ENCODE results near the gene MAPK10.

MAPK10 gene

DNA sequence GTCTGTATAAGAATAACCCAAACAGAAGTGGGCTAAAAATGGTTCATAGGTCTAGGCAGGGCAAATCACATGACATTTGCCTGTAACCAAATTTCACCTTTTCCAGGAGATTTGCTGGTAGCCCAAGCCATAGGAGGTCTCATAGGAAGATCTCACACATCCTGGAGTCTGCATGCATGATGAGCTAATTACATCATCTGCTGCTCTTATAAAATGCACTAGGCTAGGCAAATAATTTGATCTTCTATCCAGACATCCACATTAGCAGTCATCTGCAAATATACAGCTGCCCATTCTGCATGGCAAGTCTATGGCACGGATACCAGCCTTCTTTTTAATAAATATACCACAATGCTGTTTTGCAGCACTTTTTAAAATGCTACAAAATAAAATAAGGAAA lies 87.2 kb downstream of the MAPK10 start:
- peak; percentile 87 for FAIRE-seq

DNA sequence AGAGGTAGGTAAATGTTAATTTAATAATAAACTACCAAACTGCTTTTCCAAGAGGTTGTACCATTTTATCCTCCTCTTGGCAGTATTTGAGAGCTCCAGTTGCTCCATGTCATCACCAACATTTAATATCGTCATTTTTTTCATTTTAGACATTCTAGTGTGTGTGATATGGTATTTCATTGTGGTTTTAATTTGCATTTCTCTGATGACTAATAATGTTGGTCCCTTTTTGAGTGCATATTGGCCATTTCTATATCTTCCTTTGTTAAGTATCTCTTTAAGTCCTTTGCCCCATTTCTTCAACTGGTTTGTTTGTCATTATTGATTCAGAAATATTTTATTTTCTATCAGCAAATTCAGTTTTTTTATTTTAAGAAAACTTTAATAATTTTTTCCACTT lies 88.8 kb downstream of the MAPK10 start:
- peak; percentile 58 for FAIRE-seq

DNA sequence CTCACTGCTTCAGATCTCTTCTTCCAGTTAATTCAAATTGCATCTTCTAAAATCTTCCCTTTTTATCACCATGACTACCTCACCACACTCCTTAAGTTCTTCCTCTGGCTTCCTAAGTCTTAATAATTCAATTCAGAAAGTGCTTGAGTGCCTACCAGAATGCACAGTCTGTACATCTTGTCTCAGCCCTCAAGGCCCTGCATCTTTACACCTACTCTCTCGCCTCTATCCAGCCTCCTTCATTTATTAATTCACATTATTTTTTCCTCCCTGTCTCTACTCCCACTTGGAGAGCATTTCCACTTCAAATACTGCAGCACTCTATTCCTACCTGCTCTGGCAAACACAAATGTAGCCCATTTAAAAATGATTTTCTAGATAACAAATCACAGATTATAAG lies 90.5 kb downstream of the MAPK10 start:
- FAIRE-seq = no peak

DNA sequence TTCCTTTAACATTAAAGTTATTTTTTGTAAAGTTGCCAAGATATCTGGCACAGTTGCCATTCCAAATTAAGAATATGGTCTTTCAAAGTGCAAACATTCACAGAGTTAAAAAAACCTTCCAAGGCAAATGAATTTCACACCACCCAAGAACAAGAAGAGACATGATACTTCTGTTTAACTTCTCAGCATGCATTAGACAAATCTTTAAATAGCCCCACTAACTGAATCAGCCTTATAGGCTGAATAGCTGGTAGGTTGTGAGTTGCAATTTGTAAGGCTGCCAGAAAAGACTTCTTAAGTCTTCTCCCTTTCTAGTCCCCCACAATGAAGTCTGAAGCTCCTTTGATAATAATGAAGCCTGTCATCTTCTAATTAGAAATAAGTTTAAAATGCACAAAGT lies 95.6 kb downstream of the MAPK10 start:
- no peak for FAIRE-seq

DNA sequence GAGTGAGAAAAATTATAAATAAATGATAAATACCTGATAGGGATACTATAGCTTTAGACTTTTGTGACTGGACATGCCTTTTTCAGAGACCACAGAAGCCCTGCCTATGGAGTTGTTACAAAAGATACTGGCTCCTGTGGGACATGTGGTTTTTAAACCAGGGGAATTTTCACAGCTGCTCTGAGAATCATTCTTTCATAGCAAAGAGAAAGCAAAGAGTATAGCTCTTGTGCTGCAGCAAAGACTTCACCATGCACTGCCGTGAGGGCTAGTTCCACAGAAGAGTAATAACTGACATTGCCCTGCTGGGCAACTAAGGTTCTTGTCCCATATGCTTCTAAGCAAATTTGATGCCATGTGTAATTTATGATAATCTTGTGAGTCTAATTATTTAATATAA lies 98.2 kb downstream of the MAPK10 start:
- FAIRE-seq = no peak

DNA sequence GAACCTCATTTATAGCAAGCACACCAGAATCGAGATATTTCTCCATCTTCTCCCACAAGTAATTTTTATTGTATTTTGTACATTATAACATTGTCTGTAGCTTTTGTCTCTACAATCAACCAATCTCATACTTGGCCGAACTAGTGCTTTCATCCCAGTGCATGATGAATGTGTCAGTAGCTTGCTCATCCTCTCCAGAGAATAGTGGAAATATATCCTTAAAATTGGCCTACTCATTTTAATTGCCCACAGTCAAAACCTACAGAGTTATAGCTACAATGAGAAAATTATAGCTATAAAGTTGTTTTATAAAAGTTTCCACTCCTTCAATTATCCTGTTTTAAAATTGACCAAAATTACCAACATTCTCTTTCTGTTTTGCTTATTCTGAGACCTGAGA lies 103.8 kb downstream of the MAPK10 start:
- FAIRE-seq = no peak

DNA sequence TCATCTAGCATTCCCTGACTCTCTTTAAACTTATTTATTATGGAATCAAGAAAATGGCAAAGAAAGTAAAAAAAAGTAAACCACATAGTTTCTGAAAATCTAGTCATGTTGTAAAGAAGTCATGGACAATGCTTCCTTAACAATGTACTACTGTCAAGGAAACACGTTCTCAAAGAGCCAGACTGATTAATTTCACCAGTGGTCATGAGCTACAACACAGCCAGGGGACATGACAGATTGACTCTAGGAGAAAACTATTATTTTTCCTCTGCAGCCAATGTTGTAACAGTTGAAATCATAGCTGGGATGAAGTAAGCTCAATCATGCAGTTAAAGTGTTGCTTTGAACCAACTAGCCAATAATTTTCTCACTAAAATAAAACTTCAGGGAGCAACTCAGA lies 109.2 kb downstream of the MAPK10 start:
- no peak for FAIRE-seq

DNA sequence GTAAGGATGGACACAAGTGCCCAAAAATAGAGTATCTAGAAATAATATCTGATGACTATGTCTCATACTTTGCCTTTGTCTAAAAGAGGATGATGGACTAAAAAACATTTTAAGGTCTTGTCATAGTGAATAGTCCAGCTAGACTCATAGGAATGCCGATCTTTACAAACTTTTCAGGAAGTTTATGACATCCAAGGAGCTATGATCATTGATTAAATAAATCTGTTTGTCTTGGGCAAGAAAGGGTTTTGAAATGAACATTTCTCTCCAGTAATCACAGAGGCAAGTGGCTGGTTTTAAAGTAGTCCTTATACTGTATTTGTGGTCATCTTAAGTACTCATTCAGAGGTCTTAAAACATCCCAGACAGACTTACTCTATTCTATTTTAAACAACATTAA lies 109.8 kb downstream of the MAPK10 start:
- FAIRE-seq = no peak

DNA sequence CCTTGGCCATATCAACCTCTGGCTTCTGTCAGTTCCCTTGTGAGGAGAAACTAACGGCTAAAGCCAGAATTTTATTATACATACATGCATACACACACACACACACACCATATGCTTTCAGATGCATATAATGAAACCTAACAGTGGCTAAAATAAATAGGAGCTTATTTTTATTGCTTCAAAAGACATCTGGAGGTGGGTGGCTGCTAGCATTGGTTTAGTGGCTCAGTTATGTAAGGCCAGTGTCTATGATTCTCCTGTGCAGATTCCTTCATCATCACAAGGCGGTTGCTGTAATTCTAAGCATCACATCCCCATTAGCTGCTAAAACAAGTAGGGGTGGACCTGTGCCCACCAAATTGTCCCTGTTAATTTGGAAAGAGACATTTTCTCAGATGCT lies 110.8 kb downstream of the MAPK10 start:
- FAIRE-seq = no peak

DNA sequence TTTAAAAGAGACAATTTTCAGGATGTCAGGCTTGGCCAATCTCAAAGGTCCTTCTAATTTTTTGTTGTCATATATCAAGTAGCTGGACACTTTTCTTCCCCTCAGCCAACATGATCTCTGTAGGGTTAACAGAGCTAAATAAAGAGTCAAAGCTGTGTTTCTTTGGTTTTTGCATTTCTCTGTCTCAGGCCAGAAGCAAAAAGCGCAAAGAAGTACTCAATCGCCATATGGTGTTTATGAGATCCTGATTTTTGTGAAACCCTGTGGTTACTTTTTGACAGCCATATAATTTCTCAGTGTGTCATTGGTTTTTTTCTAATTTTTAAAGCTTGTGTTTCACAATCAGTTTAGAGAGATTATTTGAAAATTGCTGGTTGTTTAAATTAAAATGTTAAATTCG lies 111.9 kb downstream of the MAPK10 start:
- no peak for FAIRE-seq

DNA sequence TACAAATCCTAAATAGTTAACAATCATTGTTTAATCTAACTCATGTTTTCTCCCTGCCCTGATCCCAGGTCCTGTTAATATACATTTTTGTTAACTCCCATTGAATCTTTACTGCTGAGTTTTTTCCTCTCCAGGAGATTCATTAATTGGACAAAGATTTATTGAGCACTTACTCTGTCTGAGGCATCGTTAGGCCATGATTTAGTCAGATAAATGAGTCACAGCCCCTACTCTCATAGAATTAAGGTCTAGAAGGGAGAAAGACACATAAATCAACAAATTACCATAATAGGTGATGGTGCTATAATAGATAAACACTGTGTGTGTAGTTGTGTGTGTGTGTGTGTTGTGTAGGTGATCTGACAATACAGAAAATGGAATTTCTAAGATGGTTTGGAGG lies 112.5 kb downstream of the MAPK10 start:
- no peak for FAIRE-seq

DNA sequence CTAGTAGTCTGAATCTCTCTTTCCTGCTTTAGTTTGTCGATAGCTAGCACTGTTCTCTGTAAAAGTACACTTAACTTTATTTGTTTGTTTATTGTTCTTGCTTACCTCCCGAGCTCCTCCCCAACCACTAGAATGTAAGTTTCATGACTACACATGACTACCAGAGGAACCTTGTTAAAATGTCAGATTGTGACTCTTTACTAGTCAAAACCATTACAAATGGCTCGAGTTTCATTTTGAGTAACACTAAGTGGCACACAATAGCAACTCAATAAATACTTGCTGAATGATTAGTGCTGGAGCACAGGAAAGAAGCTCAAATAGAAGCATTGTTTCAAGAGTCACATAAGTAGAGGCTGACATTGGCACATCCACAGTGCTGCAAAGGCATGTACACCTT lies 116.1 kb downstream of the MAPK10 start:
- FAIRE-seq = no peak

DNA sequence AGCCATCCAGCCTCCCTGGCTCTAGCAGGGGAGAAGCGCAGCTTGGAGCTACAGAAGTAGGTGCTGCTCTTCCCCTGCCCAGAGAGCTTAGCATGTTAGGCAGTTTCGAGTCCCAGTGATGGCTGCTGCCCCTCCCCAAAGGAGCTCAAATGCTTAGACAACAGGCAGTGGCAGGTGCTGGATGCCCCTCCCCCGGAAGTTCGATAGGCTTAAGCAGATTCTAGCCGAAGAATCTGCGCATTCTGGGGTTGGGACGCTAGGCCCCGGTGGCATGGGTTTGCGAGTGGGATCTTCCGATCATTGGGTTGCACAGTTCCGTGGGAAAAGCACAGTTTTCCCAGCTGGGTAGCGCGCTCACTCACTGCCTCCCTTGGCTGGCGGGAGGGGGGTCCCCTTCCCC lies 117.2 kb downstream of the MAPK10 start:
- FAIRE-seq = no peak

DNA sequence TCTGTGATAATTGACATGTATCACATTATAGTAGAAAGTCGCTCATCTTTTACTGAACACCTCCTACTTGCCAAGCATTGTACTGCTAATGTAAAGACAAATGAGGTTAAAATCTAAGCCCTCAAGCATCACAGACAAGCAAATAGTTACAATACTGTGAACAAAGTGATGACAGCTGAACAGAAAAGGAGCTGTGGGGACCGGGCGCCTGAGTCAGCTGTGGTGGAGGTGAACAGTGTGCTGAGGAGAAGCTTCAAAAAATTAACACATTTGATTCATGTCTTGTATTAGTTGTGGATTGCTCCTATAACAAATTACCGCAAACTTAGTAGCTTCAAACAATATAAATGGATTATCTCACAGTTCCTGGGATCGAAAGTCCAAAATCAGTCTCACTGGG lies 124.3 kb downstream of the MAPK10 start:
- no peak for FAIRE-seq

DNA sequence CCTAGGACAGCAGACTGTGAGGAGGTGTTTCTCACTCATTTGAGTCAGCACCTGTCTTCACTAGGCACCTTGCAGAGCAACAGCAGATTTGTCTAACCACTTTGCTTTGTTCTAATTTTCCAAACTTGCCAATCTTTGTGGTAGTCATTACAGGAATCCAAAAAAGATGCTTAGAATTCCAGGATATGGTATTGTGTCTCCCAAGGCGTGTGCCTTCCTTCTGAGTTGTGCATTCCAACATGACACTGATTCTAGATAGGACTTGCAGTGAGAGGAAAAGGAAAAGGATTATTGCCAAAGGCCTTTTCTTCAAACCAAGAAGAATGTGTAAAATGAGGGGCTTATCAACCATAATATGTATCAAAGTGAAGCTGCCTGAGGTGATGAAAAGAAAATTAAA lies 126.2 kb downstream of the MAPK10 start:
- no peak for FAIRE-seq

DNA sequence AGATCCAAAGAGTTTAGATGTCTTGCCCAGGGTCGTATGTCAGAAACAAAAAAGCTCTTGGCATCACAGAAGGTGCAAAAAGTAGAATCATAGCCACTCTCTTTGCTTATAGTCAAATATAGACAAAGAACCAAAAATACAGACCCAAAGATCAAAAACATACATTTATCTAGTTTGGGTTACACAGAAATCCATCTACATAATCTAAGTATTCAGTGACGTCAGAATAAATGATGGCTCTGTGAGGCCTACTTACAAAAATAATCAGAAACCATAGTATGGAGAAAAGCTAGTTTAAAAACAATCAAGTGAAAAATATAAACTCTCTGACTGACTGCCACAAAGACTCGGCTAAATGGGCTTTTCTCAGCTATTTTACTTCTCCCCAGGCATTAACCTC lies 126.8 kb downstream of the MAPK10 start:
- FAIRE-seq = no peak

DNA sequence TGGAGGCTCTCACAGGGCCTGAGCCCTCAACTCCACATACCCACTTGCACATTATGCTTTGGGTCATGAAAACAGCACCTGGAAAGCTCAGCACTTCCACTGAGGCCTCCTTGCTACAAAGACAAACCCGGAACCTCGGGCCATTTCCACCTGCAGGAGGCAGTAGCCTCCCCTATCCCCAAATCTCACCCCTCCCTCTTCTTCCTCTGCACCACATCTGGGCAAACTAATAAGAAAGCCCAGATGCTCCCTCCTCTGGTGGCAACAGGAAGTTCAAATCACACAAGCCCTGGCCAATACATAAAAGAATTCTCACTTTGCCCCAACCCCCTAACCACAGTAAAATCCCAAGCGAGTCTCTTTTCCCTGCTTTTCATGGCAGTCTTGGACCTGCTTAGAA lies 136.4 kb downstream of the MAPK10 start:
- no peak for FAIRE-seq

DNA sequence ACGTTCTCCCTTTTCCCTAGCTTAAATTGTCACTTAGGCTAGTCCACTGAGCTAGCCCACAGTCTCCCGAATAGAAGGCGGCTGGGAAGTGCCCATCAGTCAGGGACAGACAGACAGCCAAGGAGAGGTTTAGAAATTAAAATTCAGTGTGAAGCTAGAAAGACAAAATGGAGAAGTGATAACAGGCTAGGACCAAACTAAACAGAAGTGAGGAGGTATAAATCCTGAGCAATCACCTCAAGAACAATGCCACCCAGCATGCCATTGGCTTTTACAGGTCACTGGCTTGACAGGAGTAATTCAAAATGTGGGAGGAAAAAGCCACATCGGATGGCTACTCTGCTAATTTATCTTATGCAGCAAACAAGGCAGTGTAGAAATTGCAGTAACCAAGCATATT lies 138.9 kb downstream of the MAPK10 start:
- FAIRE-seq = no peak

DNA sequence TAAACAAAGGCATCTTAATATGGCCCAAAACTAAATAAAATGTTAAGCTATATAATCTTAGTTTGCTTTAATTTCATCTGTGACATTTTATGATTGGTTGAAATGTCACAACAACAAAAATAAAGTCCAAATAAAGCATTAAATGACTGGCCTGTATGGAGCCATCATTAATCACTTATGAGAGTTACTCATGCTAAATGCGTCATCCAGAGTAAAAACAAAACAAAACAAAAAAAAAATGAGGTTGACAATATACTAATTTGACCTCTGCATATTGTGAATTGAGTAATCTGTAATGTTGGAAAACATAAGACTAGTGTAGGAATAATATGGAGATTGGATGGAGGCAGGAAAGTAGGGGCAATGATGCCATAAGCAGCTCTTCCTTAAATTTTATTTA lies 139.7 kb downstream of the MAPK10 start:
- peak; percentile 83 for FAIRE-seq

DNA sequence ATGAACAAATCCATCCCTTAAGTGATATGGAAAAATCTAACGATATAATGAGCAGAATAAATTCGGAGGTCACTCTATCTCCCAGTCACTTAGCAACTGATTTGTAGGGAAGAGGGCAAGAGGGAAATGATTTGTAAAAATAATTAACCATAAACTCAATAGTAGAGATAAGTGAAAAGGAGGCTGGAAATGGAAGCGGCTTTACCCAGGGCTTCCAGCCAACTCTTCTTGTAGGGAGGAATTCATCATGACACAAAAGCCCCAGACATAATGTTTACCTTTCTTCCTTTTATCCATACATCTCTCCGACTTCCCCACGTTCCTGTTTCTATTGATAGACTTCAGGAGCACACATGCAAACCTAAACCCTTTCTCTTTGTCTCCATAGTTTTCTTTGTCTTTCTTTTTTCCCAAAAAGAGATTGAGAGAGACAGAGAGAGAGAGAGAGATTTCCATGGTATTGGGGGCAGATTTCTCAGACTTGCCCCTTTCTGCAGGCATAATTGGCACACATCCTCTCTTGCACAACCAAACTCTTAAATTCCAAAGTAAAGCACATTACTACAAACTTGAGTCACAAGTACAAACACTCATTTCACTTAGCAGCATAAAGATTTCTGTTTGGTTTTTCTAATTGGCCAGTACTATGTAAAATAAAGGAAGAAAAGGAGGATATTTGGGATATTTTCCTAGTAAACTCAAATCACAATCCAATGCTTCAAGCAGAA lies 140.9 kb downstream of the MAPK10 start:
- FAIRE-seq = peak; percentile 96

DNA sequence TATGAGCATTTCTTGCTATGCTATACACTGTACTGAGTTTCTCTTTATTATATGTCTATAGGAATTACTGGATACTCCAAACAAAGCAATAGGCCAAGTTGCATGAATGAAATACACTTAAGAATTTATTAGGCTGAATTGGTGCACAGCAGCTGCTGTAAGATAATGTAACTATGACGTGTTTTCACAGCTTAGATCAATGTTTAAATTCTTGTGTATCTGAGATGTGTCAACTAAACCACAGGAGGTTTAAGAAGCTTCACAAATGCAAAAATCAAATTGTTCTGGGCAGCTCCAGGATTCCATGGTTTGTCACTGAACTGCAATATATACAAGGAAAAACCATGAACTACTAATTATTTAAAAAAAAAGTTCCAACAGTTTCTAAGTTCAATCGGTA lies 156.7 kb downstream of the MAPK10 start:
- no peak for FAIRE-seq

DNA sequence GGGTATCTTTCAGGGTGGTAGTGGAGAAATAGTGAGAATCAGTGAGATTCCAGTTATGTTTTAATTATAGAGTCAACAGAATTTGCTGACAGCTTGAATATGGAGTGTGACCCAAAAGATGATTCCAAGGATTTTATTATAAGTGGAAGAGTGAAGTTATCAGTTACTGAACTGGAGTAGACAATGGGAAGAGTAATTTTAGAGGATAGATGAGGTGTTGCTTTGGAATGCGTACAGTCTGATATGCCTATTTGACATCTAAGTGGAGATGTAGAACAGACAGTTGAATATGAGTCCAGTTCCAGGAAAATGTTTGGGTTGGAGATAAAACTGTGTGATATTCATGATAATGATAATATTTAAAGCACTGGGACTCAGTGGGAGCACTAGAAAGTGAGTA lies 174.2 kb downstream of the MAPK10 start:
- FAIRE-seq = no peak

DNA sequence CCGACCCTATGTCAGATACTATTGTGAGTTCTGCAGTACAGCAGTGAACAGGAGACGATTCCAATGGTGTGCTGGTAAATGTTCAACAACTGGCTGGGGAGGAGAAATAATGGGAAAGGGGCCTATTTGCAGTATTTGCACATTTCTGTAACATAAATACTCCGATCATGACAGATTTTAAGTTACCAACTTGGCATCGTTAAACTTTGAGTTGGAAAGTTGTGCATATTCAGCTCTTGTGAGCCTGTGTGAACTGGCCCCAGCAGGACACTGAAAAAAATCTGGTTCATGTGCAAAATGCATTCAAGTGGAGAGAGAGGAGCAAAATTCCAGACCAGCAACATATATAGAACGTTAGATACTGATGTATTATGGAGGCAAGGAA lies 175.0 kb downstream of the MAPK10 start:
- FAIRE-seq = no peak

DNA sequence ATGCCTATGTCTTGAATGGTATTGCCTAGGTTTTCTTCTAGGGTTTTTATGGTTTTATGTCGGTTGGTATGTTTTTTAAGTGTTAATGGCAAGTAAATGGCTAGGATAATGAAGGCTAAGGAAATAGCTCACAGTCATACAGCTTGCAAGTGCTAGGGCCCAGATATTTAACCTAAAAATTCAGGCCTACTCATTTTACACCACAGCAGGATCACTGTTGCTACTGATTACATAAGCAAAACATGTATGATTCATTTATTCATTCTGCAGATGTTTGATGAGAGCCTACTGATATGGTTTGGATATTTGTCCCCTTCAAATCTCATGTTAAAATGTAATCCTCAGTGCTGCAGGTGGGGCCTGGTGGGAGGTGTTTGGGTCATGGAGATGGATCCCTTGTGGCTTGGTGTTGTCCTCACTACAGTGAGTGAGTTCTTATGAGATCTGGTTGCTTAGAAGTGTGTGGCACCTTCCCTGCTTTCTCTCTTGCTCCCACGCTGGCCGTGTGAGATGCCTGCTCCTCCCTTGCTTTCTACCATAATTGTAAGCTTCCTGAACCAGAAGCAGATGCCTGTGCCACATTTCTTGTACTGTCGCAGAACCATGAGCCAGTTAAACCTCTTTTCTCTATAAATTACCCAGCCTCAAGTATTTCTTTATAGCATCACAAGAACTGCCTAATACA lies 175.5 kb downstream of the MAPK10 start:
- no peak for FAIRE-seq

DNA sequence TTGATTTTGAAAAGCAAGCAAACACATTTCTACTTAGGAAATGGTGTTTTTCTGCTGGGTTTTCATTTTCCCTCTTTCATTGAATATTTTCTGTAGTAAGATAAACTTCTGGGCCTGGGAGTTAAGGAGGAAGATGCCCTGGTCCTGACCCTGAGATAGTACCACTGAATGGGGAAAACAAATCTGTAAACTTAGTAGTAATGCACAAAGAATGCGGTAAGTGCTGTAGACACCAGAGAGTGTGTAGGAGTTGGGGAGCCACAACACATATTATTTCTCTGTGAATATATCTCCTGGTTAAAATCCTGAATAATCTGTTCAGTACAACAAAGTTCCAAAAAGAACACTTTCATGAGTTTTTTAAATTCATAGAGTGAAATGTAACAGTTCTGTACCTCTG lies 178.3 kb downstream of the MAPK10 start:
- no peak for FAIRE-seq
